Trophoblast cell (in vitro differentiated cells and primary cell): ENCODE measurements around the gene FIBCD1.
A peak's percentile ranks its signal among the peaks of the same experiment; 100 is the strongest.

Experiments used
- DNase-seq, 2 donors: peaks; one replicate each; pipeline ENCODE4 v3.0.0-alpha.2; 2016
- H2AFZ ChIP-seq: 2 replicates; pipeline ENCODE4 v1.6.1; 2013; ENCODE audit warnings: low read length, moderate library complexity, mild to moderate bottlenecking; ENCODE audit not compliant: insufficient read depth, poor library complexity
- H2AK5ac ChIP-seq: 2 replicates; pipeline ENCODE4 v1.6.1; 2013; ENCODE audit warnings: mild to moderate bottlenecking, low read length
- H2BK120ac ChIP-seq: 2 replicates; pipeline ENCODE4 v1.6.1; 2013; ENCODE audit warnings: low read length, mild to moderate bottlenecking, moderate library complexity; ENCODE audit not compliant: insufficient read depth, poor library complexity
- H2BK12ac ChIP-seq: 2 replicates; pipeline ENCODE4 v1.6.1; 2013; ENCODE audit warnings: mild to moderate bottlenecking, low read length, moderate library complexity
- H2BK5ac ChIP-seq: 2 replicates; pipeline ENCODE4 v1.6.1; 2013; ENCODE audit warnings: low read length, low read depth, moderate library complexity, mild to moderate bottlenecking; ENCODE audit not compliant: poor library complexity
- H3K14ac ChIP-seq: 2 replicates; pipeline ENCODE4 v1.6.1; 2013; ENCODE audit warnings: mild to moderate bottlenecking, low read length
- H3K18ac ChIP-seq: 2 replicates; pipeline ENCODE4 v1.6.1; 2013; ENCODE audit warnings: mild to moderate bottlenecking, low read length
- H3K23ac ChIP-seq: 2 replicates; pipeline ENCODE4 v1.6.1; 2013; ENCODE audit warnings: low read length
- H3K27ac ChIP-seq: 2 replicates; pipeline ENCODE4 v1.5.1; 2013; ENCODE audit warnings: low read depth, mild to moderate bottlenecking, inconsistent platforms, low read length, moderate library complexity
- H3K27me3 ChIP-seq: 2 replicates; pipeline ENCODE4 v1.6.1; 2013; ENCODE audit warnings: inconsistent platforms, mild to moderate bottlenecking, low read length, moderate library complexity; ENCODE audit not compliant: insufficient read depth
- H3K36me3 ChIP-seq, 2 experiments: 1 replicate in 1 of 2; 2 replicates in 1 of 2; pipeline ENCODE4 v1.6.1; 2013; ENCODE audit warnings: low read length in 2 of 2, mild to moderate bottlenecking in 2 of 2, moderate library complexity in 1 of 2; ENCODE audit not compliant: insufficient read depth in 2 of 2, control insufficient read depth in 1 of 2
- H3K4ac ChIP-seq: 2 replicates; pipeline ENCODE4 v1.6.1; 2013; ENCODE audit warnings: low read depth, mild to moderate bottlenecking, low read length, moderate library complexity
- H3K4me1 ChIP-seq, 2 experiments: 1 replicate in 1 of 2; 2 replicates in 1 of 2; pipeline ENCODE4 v1.6.1; 2013; ENCODE audit warnings: low read length in 2 of 2, mild to moderate bottlenecking in 2 of 2, moderate library complexity in 1 of 2; ENCODE audit not compliant: insufficient read depth in 2 of 2, control insufficient read depth in 1 of 2
- H3K4me2 ChIP-seq: 2 replicates; pipeline ENCODE4 v1.6.1; 2013; ENCODE audit warnings: inconsistent platforms, mild to moderate bottlenecking, low read length, moderate library complexity
- H3K4me3 ChIP-seq: 2 replicates; pipeline ENCODE4 v1.5.1; 2013; ENCODE audit warnings: mild to moderate bottlenecking, low read depth, low read length, inconsistent platforms
- H3K79me1 ChIP-seq: one replicate; pipeline ENCODE4 v1.6.1; 2013; ENCODE audit warnings: low read length
- H3K79me2 ChIP-seq: 2 replicates; pipeline ENCODE4 v1.6.1; 2013; ENCODE audit warnings: low read length, mild to moderate bottlenecking; ENCODE audit not compliant: control insufficient read depth, insufficient read depth, poor library complexity
- H3K9ac ChIP-seq: 2 replicates; pipeline ENCODE4 v1.6.1; 2013; ENCODE audit warnings: mild to moderate bottlenecking, low read length
- H3K9me3 ChIP-seq: 2 replicates; pipeline ENCODE4 v1.6.1; 2013; ENCODE audit warnings: low read depth, mild to moderate bottlenecking, control low read depth, inconsistent platforms, low read length; ENCODE audit not compliant: insufficient read depth
- H4K12ac ChIP-seq: 2 replicates; pipeline ENCODE4 v1.6.1; 2013; ENCODE audit warnings: low read depth, mild to moderate bottlenecking, low read length, moderate library complexity
- H4K8ac ChIP-seq: 2 replicates; pipeline ENCODE4 v1.6.1; 2013; ENCODE audit warnings: low read depth, mild to moderate bottlenecking, low read length, moderate library complexity
- H4K91ac ChIP-seq: one replicate; pipeline ENCODE4 v1.6.1; 2013; ENCODE audit warnings: low read depth, mild to moderate bottlenecking, low read length, moderate library complexity
- WGBS: extraction: QIAGEN DNeasy Blood & Tissue Kit; methylation state at CpG from one replicate; pipeline ENCODE4 v1.1.7; 2013; ENCODE audit warnings: missing lambda C conversion rate; ENCODE audit not compliant: insufficient read length, insufficient coverage; ENCODE audit errors: extremely low coverage; 5-methylcytosine and 5-hydroxymethylcytosine counted together

The FIBCD1 gene

GRCh38 chr9:130854092-130854491 lies 85.0 kb downstream of the FIBCD1 start:
- H3K9me3 ChIP-seq, result peaks cover 2% of the 10 kb centered on the region
- no peak overlapping the region for H2BK12ac ChIP-seq
- no peak overlapping the region for H3K4ac ChIP-seq
- H3K27me3 ChIP-seq, result no peaks in the 10 kb centered on the region
- H2BK120ac ChIP-seq, result no peak overlapping the region
- no peak overlapping the region for H4K8ac ChIP-seq
- peak; percentile 26 to 38 for DNase-seq
- H2BK5ac ChIP-seq, result no peak overlapping the region
- H3K79me1 ChIP-seq, result no peaks in the 10 kb centered on the region
- no peak overlapping the region for H2AFZ ChIP-seq
- no peak overlapping the region for H3K27ac ChIP-seq
- H4K12ac ChIP-seq, result no peak overlapping the region
- H3K79me2 ChIP-seq, result no peaks in the 10 kb centered on the region
- no peak overlapping the region for H3K23ac ChIP-seq
- H3K14ac ChIP-seq, result no peak overlapping the region
- H3K36me3 ChIP-seq, result peaks cover 10 to 14% of the 10 kb centered on the region in 2 experiments
- H3K4me3 ChIP-seq, result no peak overlapping the region
- H3K9ac ChIP-seq, result no peak overlapping the region
- peak overlapping the region; percentile 7 for H3K4me2 ChIP-seq
- no CpG with 5 or more reads among the region's 8 CpGs for WGBS
- H2AK5ac ChIP-seq, result no peak overlapping the region
- H4K91ac ChIP-seq, result no peak overlapping the region
- peaks cover 8 to 10% of the 10 kb centered on the region in 2 experiments for H3K4me1 ChIP-seq
- no peak overlapping the region for H3K18ac ChIP-seq

- peaks cover 2% of the 10 kb centered on the region for H3K9me3 ChIP-seq
- peaks cover 10 to 13% of the 10 kb centered on the region in 2 experiments for H3K36me3 ChIP-seq
- no peak overlapping the region for H3K23ac ChIP-seq
- H3K18ac ChIP-seq, result no peak overlapping the region
- no peak for DNase-seq
- H2BK5ac ChIP-seq, result no peak overlapping the region
- H2BK12ac ChIP-seq, result no peak overlapping the region
- no peak overlapping the region for H4K91ac ChIP-seq
- H2AFZ ChIP-seq, result no peak overlapping the region
- no peak overlapping the region for H4K12ac ChIP-seq
- H4K8ac ChIP-seq, result no peak overlapping the region
- H3K14ac ChIP-seq, result no peak overlapping the region
- no peak overlapping the region for H3K27ac ChIP-seq
- no CpG with 5 or more reads among the region's 7 CpGs for WGBS
- H2BK120ac ChIP-seq, result no peak overlapping the region
- no peak overlapping the region for H3K4me3 ChIP-seq
- H3K4me2 ChIP-seq, result no peak overlapping the region
- no peaks in the 10 kb centered on the region for H3K27me3 ChIP-seq
- H3K9ac ChIP-seq, result no peak overlapping the region
- H3K4me1 ChIP-seq, result peaks cover 6 to 7% of the 10 kb centered on the region in 2 experiments
- peaks cover 3% of the 10 kb centered on the region for H3K79me2 ChIP-seq
- H3K4ac ChIP-seq, result no peak overlapping the region
- no peak overlapping the region for H2AK5ac ChIP-seq
- no peaks in the 10 kb centered on the region for H3K79me1 ChIP-seq
These were observed 86.2 kb downstream of the FIBCD1 start for GRCh38 chr9:130852801-130853200.
